Fibroblast of lung (primary cell): ENCODE results near the gene COLEC12.

Source experiments
- EZH2 ChIP-seq: IDR thresholded peaks from 2 replicates; pipeline ENCODE4 v1.5.1; 2012; ENCODE audit warnings: low read length, control low read depth, mild to moderate bottlenecking; ENCODE audit errors: missing control alignments
- TF ChIP-seq, protein P1 (sequence below), 2 donors: IDR thresholded peaks in 1 of 2; conservative IDR thresholded peaks in 1 of 2; 1 replicate in 1 of 2; 2 replicates in 1 of 2; pipeline ENCODE4 v1.5.1; 2011 to 2012; ENCODE audit warnings: low read length in 2 of 2, control low read depth in 1 of 2, inconsistent platforms in 1 of 2, low read depth in 1 of 2, mild to moderate bottlenecking in 1 of 2

DNA sequence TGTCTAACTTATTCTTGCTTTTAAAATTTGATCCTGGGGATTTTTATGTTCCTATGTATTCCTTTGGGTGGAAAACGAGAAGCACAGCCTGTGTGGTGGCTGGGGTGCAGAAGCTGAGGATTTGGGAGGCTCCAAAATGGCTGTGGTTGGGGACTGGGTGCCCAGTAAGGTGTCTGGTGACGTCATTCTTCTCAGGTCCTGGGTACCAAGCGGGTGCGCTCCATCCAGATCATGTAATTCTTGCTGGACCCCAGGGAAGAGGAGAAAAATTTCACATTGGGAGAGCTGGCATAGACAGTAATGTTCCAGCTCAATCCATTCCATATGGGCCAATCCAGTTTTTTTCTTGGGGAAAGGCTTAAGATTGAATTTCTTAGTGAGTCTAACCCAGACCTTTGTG lies 171.6 kb downstream of the COLEC12 start:
- TF ChIP-seq, protein P1, sequence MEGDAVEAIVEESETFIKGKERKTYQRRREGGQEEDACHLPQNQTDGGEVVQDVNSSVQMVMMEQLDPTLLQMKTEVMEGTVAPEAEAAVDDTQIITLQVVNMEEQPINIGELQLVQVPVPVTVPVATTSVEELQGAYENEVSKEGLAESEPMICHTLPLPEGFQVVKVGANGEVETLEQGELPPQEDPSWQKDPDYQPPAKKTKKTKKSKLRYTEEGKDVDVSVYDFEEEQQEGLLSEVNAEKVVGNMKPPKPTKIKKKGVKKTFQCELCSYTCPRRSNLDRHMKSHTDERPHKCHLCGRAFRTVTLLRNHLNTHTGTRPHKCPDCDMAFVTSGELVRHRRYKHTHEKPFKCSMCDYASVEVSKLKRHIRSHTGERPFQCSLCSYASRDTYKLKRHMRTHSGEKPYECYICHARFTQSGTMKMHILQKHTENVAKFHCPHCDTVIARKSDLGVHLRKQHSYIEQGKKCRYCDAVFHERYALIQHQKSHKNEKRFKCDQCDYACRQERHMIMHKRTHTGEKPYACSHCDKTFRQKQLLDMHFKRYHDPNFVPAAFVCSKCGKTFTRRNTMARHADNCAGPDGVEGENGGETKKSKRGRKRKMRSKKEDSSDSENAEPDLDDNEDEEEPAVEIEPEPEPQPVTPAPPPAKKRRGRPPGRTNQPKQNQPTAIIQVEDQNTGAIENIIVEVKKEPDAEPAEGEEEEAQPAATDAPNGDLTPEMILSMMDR (conservative IDR thresholded peaks at IDR 0.05 in 1 of 2, IDR thresholded peaks at IDR 0.05 in 1 of 2; ENCODE audit: low read depth in 1 of 2, low read length in 2 of 2): no peak
- TF ChIP-seq EZH2: no peak
